Testis (tissue), 3 donors: ENCODE measurements around the gene NBAS. TPM values are rescaled to one million over a fixed set of nuclear protein-coding genes. Genes with fewer than 3 reads are reported as not detected.
"Not testable (repeated sequence)": the region's sequence is repeated elsewhere in the genome, so short reads cannot be mapped to it uniquely, and the experiment has no call there.

Source experiments
- DNase-seq: peaks from one replicate; pipeline ENCODE4 v3.0.0-alpha.2; 2019
- H3K27ac ChIP-seq, 2 donors: fragments of 200-600 bp; sonication (generic); one replicate each; pipeline ENCODE4 v1.5.1; 2019
- H3K27me3 ChIP-seq: fragments of 200-600 bp; sonication (generic); one replicate; pipeline ENCODE4 v1.5.1; 2019
- H3K36me3 ChIP-seq: fragments of 200-600 bp; sonication (generic); one replicate; pipeline ENCODE4 v1.5.1; 2017; ENCODE audit warnings: low read depth; ENCODE audit errors: missing control alignments
- H3K4me1 ChIP-seq: fragments of 200-600 bp; sonication (generic); one replicate; pipeline ENCODE4 v1.5.1; 2019
- H3K4me3 ChIP-seq, 2 donors: fragments of 200-600 bp; sonication (generic); one replicate each; pipeline ENCODE4 v1.5.1; 2017 to 2019
- H3K9me3 ChIP-seq: fragments of 200-600 bp; sonication (generic); one replicate; pipeline ENCODE4 v1.5.1; 2017
- CTCF ChIP-seq, 3 experiments: fragments of 450-650 bp in 2 of 3; fragments of 200-600 bp in 1 of 3; sonication (generic) in 1 of 3; IDR thresholded peaks; one replicate each; pipeline ENCODE4 v1.5.1; 2016 to 2019; ENCODE audit warnings: antibody characterized with exemption in 3 of 3, mild to moderate bottlenecking in 2 of 3, moderate library complexity in 1 of 3
- POLR2A ChIP-seq: fragments of 450-650 bp; IDR thresholded peaks from one replicate; pipeline ENCODE4 v1.6.1; 2017; ENCODE audit warnings: antibody characterized with exemption, mild to moderate bottlenecking, moderate library complexity
- WGBS, 2 donors: methylation state at CpG; one replicate each; pipeline ENCODE4 v1.1.5; 2018; 5-methylcytosine and 5-hydroxymethylcytosine counted together
- intact Hi-C: fragments of 100-400 bp; cut with DNase I; formaldehyde crosslinking; loops from one replicate; pipeline ENCODE4 v1.15.1; 2023; ENCODE audit warnings: low total_unique reads
- polyA plus RNA-seq: library from polyadenylated mRNA; stranded (reverse); fragments of 350-450 nt; fragmentation: Illumina TruSeq; extraction: RNeasy Lipid Tissue Mini Kit (QIAGEN cat#74804); gene quantifications from one replicate; pipeline ENCODE4 v1.2.3, GENCODE V29; 2014; ENCODE audit warnings: low read depth, low replicate concordance; ENCODE audit not compliant: insufficient read depth
- total RNA-seq, 2 donors: library from RNA; depleted of rRNA; stranded (reverse); fragments of >200 nt; gene quantifications; one replicate each; pipeline ENCODE4 v1.2.3, GENCODE V29; 2016

NBAS gene
- total and polyA plus RNA-seq, 3 donors from 2014 or later: 75.8 to 84.2 (median 79.7) TPM

- H3K4me1 ChIP-seq: no peaks in the 10 kb centered on the region
- H3K4me3 ChIP-seq: no peak overlapping the region
- H3K27ac ChIP-seq: no peak overlapping the region
- intact Hi-C loops: no loop called here
- no peaks in the 10 kb centered on the region for H3K27me3 ChIP-seq
- DNase-seq: no peak
- H3K9me3 ChIP-seq: no peaks in the 10 kb centered on the region
- TF ChIP-seq POLR2A (no peak), CTCF (IDR thresholded peaks at IDR 0.05) (no peak)
- H3K36me3 ChIP-seq: no peaks in the 10 kb centered on the region
- WGBS, 2 donors: 74 to 80% methylated on average over 1 of the region's 1 CpG
Observed at GRCh38 chr2:15507061-15507460, 54.1 kb downstream of the NBAS start.

GRCh38 chr2:15506229-15506819 lies 54.8 kb downstream of the NBAS start:
- 86 to 87% methylated on average over 2 of the region's 2 CpGs for WGBS, 2 donors
- H3K4me1 ChIP-seq: no peaks in the 10 kb centered on the region
- no peaks in the 10 kb centered on the region for H3K9me3 ChIP-seq
- DNase-seq: no peak
- H3K4me3 ChIP-seq: no peak overlapping the region
- no peaks in the 10 kb centered on the region for H3K36me3 ChIP-seq
- no peaks in the 10 kb centered on the region for H3K27me3 ChIP-seq
- H3K27ac ChIP-seq: no peak overlapping the region
- TF ChIP-seq POLR2A (no peak), CTCF (IDR thresholded peaks at IDR 0.05) (no peak)
- intact Hi-C loops: no loop called here

- no peaks in the 10 kb centered on the region for H3K4me1 ChIP-seq
- H3K9me3 ChIP-seq: no peaks in the 10 kb centered on the region
- no peak overlapping the region for H3K27ac ChIP-seq
- intact Hi-C loops: no loop called here
- TF ChIP-seq CTCF (IDR thresholded peaks at IDR 0.05): no peak
- TF ChIP-seq POLR2A: no peak
- no peak for DNase-seq
- WGBS, 2 donors: 90% methylated on average over 3 of the region's 3 CpGs
- H3K4me3 ChIP-seq: no peak overlapping the region
- no peaks in the 10 kb centered on the region for H3K36me3 ChIP-seq
- no peaks in the 10 kb centered on the region for H3K27me3 ChIP-seq
Observed at GRCh38 chr2:15504882-15505663, 56.1 kb downstream of the NBAS start.

- H3K4me1 ChIP-seq, H3K36me3 ChIP-seq, intact Hi-C loops, H3K4me3 ChIP-seq, DNase-seq, H3K27me3 ChIP-seq, H3K27ac ChIP-seq, H3K9me3 ChIP-seq: not testable (repeated sequence)
- 85 to 95% methylated on average over 1 of the region's 1 CpG for WGBS, 2 donors
Observed at GRCh38 chr2:15499251-15499650, 61.9 kb downstream of the NBAS start.

- Histone ChIP-seq H3K4me1 (no peaks in the 10 kb centered on the region), H3K9me3 (no peaks in the 10 kb centered on the region), H3K27me3 (no peaks in the 10 kb centered on the region), H3K36me3 (no peaks in the 10 kb centered on the region), H3K4me3 (no peak overlapping the region), H3K27ac (no peak overlapping the region)
- TF ChIP-seq CTCF (IDR thresholded peaks at IDR 0.05) (no peak), POLR2A (no peak)
- intact Hi-C loops: no loop called here
- 95 to 96% methylated on average over 6 of the region's 6 CpGs for WGBS, 2 donors
- no peak for DNase-seq
Observed at GRCh38 chr2:15498554-15498953, 62.6 kb downstream of the NBAS start.
